Measurements from ENCODE around the gene SFRP4. TPM values are rescaled to one million over a fixed set of nuclear protein-coding genes. Genes with fewer than 3 reads are reported as not detected.

SFRP4 gene
- total and polyA plus RNA-seq, 2 of the 8 experiments (the other 6 are each of a cell fraction or from before 2014, with no cell fraction given): 0.03 TPM; not detected in 1

DNA sequence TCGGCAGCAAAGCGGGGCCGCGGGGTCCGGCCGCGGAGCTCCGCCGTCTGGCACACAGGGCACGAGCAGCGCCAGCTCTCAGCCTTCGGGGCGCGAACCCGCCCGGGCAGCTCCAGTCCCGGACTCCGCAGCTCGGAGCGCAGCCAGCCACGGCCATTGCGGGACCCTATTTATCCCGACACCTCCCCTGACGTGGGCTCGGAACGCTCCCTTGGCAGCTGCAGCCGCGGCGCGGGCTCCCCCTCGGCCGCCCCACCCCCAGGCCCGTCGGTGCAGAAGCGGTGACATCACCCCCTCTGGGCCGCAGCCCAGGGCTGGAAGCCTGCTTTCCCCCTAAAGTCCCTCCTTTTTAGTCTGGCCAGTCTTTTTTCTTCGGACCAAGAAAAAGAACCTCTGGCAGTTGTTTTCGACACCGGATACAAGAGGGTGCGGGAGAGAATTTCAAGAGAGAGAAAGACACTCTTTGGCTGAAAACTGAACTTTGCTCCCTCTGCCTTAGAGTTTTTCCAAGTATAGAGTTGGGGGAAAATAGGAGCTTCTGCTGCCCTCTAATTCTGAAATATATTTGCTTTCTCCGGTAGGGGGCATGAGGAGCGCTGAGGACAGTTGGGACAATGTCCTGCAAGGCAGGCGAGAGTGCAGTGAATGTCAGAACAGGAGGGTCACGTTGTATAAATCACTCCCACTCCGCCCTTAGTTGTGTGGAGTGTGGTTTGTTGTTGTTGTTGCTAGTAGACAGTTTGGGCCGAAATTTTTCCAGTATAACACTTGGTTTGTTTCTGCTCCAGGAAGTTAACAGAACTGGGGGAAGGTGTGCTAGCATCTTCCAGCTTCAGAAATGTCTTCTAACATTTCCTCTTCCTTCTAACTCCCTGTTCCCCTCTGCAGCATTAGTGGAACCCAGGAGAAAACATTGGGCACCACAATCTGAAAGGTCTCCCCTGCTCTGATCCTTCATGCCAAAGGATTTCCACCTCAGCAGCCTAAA lies at the start of gene SFRP4 (continued):
- TF ChIP-seq, protein P1, sequence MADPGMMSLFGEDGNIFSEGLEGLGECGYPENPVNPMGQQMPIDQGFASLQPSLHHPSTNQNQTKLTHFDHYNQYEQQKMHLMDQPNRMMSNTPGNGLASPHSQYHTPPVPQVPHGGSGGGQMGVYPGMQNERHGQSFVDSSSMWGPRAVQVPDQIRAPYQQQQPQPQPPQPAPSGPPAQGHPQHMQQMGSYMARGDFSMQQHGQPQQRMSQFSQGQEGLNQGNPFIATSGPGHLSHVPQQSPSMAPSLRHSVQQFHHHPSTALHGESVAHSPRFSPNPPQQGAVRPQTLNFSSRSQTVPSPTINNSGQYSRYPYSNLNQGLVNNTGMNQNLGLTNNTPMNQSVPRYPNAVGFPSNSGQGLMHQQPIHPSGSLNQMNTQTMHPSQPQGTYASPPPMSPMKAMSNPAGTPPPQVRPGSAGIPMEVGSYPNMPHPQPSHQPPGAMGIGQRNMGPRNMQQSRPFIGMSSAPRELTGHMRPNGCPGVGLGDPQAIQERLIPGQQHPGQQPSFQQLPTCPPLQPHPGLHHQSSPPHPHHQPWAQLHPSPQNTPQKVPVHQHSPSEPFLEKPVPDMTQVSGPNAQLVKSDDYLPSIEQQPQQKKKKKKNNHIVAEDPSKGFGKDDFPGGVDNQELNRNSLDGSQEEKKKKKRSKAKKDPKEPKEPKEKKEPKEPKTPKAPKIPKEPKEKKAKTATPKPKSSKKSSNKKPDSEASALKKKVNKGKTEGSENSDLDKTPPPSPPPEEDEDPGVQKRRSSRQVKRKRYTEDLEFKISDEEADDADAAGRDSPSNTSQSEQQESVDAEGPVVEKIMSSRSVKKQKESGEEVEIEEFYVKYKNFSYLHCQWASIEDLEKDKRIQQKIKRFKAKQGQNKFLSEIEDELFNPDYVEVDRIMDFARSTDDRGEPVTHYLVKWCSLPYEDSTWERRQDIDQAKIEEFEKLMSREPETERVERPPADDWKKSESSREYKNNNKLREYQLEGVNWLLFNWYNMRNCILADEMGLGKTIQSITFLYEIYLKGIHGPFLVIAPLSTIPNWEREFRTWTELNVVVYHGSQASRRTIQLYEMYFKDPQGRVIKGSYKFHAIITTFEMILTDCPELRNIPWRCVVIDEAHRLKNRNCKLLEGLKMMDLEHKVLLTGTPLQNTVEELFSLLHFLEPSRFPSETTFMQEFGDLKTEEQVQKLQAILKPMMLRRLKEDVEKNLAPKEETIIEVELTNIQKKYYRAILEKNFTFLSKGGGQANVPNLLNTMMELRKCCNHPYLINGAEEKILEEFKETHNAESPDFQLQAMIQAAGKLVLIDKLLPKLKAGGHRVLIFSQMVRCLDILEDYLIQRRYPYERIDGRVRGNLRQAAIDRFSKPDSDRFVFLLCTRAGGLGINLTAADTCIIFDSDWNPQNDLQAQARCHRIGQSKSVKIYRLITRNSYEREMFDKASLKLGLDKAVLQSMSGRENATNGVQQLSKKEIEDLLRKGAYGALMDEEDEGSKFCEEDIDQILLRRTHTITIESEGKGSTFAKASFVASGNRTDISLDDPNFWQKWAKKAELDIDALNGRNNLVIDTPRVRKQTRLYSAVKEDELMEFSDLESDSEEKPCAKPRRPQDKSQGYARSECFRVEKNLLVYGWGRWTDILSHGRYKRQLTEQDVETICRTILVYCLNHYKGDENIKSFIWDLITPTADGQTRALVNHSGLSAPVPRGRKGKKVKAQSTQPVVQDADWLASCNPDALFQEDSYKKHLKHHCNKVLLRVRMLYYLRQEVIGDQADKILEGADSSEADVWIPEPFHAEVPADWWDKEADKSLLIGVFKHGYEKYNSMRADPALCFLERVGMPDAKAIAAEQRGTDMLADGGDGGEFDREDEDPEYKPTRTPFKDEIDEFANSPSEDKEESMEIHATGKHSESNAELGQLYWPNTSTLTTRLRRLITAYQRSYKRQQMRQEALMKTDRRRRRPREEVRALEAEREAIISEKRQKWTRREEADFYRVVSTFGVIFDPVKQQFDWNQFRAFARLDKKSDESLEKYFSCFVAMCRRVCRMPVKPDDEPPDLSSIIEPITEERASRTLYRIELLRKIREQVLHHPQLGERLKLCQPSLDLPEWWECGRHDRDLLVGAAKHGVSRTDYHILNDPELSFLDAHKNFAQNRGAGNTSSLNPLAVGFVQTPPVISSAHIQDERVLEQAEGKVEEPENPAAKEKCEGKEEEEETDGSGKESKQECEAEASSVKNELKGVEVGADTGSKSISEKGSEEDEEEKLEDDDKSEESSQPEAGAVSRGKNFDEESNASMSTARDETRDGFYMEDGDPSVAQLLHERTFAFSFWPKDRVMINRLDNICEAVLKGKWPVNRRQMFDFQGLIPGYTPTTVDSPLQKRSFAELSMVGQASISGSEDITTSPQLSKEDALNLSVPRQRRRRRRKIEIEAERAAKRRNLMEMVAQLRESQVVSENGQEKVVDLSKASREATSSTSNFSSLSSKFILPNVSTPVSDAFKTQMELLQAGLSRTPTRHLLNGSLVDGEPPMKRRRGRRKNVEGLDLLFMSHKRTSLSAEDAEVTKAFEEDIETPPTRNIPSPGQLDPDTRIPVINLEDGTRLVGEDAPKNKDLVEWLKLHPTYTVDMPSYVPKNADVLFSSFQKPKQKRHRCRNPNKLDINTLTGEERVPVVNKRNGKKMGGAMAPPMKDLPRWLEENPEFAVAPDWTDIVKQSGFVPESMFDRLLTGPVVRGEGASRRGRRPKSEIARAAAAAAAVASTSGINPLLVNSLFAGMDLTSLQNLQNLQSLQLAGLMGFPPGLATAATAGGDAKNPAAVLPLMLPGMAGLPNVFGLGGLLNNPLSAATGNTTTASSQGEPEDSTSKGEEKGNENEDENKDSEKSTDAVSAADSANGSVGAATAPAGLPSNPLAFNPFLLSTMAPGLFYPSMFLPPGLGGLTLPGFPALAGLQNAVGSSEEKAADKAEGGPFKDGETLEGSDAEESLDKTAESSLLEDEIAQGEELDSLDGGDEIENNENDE (IDR thresholded peaks at IDR 0.05; ENCODE audit: insufficient replicate concordance, low read length): no peak
- TF ChIP-seq, protein P2, sequence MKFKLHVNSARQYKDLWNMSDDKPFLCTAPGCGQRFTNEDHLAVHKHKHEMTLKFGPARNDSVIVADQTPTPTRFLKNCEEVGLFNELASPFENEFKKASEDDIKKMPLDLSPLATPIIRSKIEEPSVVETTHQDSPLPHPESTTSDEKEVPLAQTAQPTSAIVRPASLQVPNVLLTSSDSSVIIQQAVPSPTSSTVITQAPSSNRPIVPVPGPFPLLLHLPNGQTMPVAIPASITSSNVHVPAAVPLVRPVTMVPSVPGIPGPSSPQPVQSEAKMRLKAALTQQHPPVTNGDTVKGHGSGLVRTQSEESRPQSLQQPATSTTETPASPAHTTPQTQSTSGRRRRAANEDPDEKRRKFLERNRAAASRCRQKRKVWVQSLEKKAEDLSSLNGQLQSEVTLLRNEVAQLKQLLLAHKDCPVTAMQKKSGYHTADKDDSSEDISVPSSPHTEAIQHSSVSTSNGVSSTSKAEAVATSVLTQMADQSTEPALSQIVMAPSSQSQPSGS (IDR thresholded peaks at IDR 0.05; ENCODE audit: low read length): peak; percentile 95
- TF ChIP-seq GTF2F1 (IDR thresholded peaks at IDR 0.05; ENCODE audit: borderline replicate concordance, low read depth, low read length): no peak
- TF ChIP-seq, protein P3, sequence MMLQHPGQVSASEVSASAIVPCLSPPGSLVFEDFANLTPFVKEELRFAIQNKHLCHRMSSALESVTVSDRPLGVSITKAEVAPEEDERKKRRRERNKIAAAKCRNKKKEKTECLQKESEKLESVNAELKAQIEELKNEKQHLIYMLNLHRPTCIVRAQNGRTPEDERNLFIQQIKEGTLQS (IDR thresholded peaks at IDR 0.05; ENCODE audit: insufficient read depth, low read depth, low read length): no peak
- TF ChIP-seq KDM1A (IDR thresholded peaks at IDR 0.05; ENCODE audit: borderline replicate concordance, low read length): no peak
- no peak for TF ChIP-seq TAF7 (optimal IDR thresholded peaks at IDR 0.05; ENCODE audit: borderline replicate concordance, low read depth, low read length)

Data from H1 (cell line).